Right atrium auricular region (tissue), 2 donors: Measurements from ENCODE around the gene SLC49A4. TPM values are rescaled to one million over a fixed set of nuclear protein-coding genes. Genes with fewer than 3 reads are reported as not detected.

Experiments used
- DNase-seq: peaks from one replicate; pipeline ENCODE4 v3.0.0-alpha.2; 2019; ENCODE audit warnings: low spot score
- H3K27ac ChIP-seq, 2 donors: fragments of 200-600 bp; sonication (generic); 1 replicate in 1 of 2; 2 replicates in 1 of 2; pipeline ENCODE4 v1.5.1; 2016 to 2019
- H3K27me3 ChIP-seq, 2 donors: fragments of 200-600 bp; sonication (generic); one replicate each; pipeline versions ENCODE4 v1.5.1 to v1.6.0; 2017 to 2019
- H3K36me3 ChIP-seq: fragments of 200-600 bp; sonication (generic); one replicate; pipeline ENCODE4 v1.5.1; 2016
- H3K4me1 ChIP-seq, 2 donors: fragments of 200-600 bp; sonication (generic); one replicate each; pipeline versions ENCODE4 v1.5.1 to v1.6.0; 2017 to 2019
- H3K4me3 ChIP-seq, 2 donors: fragments of 200-600 bp; sonication (generic); 1 replicate in 1 of 2; 2 replicates in 1 of 2; pipeline ENCODE4 v1.5.1; 2017 to 2019; ENCODE audit warnings: mild to moderate bottlenecking in 1 of 2, moderate library complexity in 1 of 2
- H3K9me3 ChIP-seq, 2 donors: fragments of 200-600 bp; sonication (generic); one replicate each; pipeline ENCODE4 v1.5.1; 2019
- total RNA-seq, 2 donors: library from RNA; depleted of rRNA; stranded (reverse); fragments of >200 nt; gene quantifications; one replicate each; pipeline ENCODE4 v1.1.0, GENCODE V29; 2016
- TF ChIP-seq, protein P1 (sequence below), 2 donors: fragments of 200-600 bp; sonication (generic); IDR thresholded peaks; one replicate each; pipeline ENCODE4 v1.5.1; 2019; ENCODE audit warnings: antibody characterized with exemption in 2 of 2

SLC49A4 gene
- total RNA-seq, 2 donors from 2014 or later: 22.9 to 25.7 TPM

DNA sequence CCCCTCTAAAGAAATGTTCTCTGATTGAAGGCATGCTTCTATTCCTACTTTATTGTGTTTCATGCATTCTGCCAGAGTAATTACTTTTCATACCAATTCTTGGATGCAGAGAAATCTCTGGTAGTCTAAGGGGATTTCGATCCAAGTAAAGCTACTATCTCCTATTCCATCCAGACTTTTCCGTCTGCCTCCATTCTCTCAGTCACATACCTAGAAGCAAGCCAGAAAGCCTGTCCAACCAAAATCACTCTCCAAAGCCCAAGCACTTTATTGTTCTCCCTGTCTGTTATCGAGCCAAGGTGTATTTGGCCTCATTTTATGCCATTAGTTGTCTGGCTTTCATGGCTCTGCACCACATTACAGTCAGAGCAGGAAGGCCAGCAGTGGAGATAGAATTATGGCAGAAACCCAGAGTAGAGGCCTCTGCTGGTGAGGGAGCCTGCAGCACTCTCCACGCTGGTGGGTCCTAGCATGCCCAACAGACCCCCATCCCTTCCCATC lies 95.9 kb downstream of the SLC49A4 start:
- DNase-seq: no peak
- Histone ChIP-seq H3K36me3 (no peaks in the 10 kb centered on the region), H3K9me3 (no peaks in the 10 kb centered on the region), H3K4me3 (no peak overlapping the region), H3K27ac (no peak overlapping the region), H3K4me1 (peaks cover 0 to 12% of the 10 kb centered on the region in 2 donors), H3K27me3 (no peaks in the 10 kb centered on the region)
- TF ChIP-seq, protein P1, sequence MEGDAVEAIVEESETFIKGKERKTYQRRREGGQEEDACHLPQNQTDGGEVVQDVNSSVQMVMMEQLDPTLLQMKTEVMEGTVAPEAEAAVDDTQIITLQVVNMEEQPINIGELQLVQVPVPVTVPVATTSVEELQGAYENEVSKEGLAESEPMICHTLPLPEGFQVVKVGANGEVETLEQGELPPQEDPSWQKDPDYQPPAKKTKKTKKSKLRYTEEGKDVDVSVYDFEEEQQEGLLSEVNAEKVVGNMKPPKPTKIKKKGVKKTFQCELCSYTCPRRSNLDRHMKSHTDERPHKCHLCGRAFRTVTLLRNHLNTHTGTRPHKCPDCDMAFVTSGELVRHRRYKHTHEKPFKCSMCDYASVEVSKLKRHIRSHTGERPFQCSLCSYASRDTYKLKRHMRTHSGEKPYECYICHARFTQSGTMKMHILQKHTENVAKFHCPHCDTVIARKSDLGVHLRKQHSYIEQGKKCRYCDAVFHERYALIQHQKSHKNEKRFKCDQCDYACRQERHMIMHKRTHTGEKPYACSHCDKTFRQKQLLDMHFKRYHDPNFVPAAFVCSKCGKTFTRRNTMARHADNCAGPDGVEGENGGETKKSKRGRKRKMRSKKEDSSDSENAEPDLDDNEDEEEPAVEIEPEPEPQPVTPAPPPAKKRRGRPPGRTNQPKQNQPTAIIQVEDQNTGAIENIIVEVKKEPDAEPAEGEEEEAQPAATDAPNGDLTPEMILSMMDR (IDR thresholded peaks at IDR 0.05): no peak

DNA sequence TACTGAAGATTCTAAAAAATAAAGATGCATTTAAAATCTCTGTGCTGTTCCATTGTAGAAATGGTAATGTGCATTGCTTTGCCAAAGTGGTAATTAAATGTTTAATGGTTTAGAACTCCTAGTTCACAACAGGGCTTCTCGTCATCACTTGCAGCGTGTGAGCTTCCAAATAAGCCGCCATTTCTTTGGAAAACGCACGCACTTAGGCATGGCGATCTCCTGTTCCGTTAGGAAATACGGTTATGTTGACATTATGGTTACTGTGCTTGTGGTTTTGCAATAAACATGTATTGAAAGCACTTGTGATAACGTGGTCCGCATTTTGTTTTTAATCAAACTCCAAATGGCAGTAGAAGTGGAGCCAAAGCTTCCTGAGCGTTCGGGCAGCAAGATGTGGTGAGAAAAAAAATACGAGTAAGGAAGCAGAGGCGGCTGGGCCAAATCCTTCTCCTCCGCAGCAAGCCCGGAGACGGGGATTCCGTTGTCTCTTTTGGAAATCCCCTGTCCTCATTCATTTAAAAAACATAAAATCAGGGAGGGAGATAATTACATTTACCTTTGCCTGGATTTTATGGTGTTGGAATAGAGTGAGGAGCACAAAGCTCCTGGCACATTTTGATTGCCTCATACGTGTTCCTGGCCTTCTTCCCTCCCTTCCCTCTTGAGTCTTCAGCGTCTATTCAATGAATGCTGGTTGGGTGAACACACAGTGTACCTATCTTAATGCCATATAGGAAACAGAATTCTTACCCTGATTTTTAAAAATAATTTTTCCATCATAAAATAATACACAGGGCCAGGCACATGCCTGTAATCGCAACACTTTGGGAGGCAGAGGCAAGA lies 97.5 kb downstream of the SLC49A4 start:
- TF ChIP-seq, protein P1 (IDR thresholded peaks at IDR 0.05): no peak
- H3K27ac ChIP-seq: no peak overlapping the region

GRCh38 chr3:122893282-122893681 lies 98.4 kb downstream of the SLC49A4 start:
- H3K9me3 ChIP-seq: no peaks in the 10 kb centered on the region
- no peak overlapping the region for H3K4me3 ChIP-seq
- TF ChIP-seq, protein P1 (IDR thresholded peaks at IDR 0.05): no peak
- H3K36me3 ChIP-seq: no peaks in the 10 kb centered on the region
- H3K27me3 ChIP-seq: no peaks in the 10 kb centered on the region
- peaks cover 0 to 12% of the 10 kb centered on the region in 2 donors for H3K4me1 ChIP-seq
- no peak for DNase-seq
- H3K27ac ChIP-seq: no peak overlapping the region

More for the DNA sequence above, 97.5 kb downstream of the SLC49A4 start:
- no peak overlapping the region for H3K4me3 ChIP-seq
- H3K4me1 ChIP-seq: peaks cover 0 to 12% of the 10 kb centered on the region in 2 donors
- DNase-seq: no peak
- no peaks in the 10 kb centered on the region for H3K9me3 ChIP-seq
- no peaks in the 10 kb centered on the region for H3K27me3 ChIP-seq
- H3K36me3 ChIP-seq: no peaks in the 10 kb centered on the region

- DNase-seq: no peak
- TF ChIP-seq, protein P1 (IDR thresholded peaks at IDR 0.05): no peak
- Histone ChIP-seq H3K36me3 (no peaks in the 10 kb centered on the region), H3K4me1 (peaks cover 0 to 12% of the 10 kb centered on the region in 2 donors), H3K27me3 (no peaks in the 10 kb centered on the region), H3K27ac (no peak overlapping the region), H3K9me3 (no peaks in the 10 kb centered on the region), H3K4me3 (no peak overlapping the region)
Observed at GRCh38 chr3:122893754-122894668, 99.1 kb downstream of the SLC49A4 start.

- Histone ChIP-seq H3K27me3 (no peaks in the 10 kb centered on the region), H3K4me3 (no peak overlapping the region), H3K27ac (no peak overlapping the region), H3K4me1 (no peaks in the 10 kb centered on the region), H3K9me3 (no peaks in the 10 kb centered on the region), H3K36me3 (no peaks in the 10 kb centered on the region)
- DNase-seq: no peak
- TF ChIP-seq, protein P1 (IDR thresholded peaks at IDR 0.05): no peak
Observed at GRCh38 chr3:122898298-122898697, 103.4 kb downstream of the SLC49A4 start.
